ENCODE measurements around the gene IKZF1. TPM values are rescaled to one million over a fixed set of nuclear protein-coding genes. Genes with fewer than 3 reads are reported as not detected.

The IKZF1 gene
- total and polyA plus RNA-seq, 2 of the 13 experiments (the other 11 are each of a cell fraction or from before 2014, with no cell fraction given), result not detected

- CTCF ChIA-PET (ENCODE audit: low intra/inter-chr PET ratio, low total read pairs), result no interaction called here
- no peak overlapping the region for H3K9ac ChIP-seq (ENCODE audit: insufficient read depth, low read depth, low read length)
- H3K4me3 ChIP-seq (replicated peaks in 1 of 3; ENCODE audit: insufficient read depth in 1 of 3, low read depth in 2 of 3, low read length in 3 of 3), result no peak overlapping the region
- H3K4me1 ChIP-seq (ENCODE audit: insufficient read depth, low read length), result no peaks in the 10 kb centered on the region
- H3K9me3 ChIP-seq (ENCODE audit: low read length), result no peaks in the 10 kb centered on the region
- intact Hi-C loops (cut with micrococcal nuclease; ENCODE audit: unreplicated experiment), result no loop called here
- POLR2A ChIA-PET, result no interaction called here
- no peak overlapping the region for H3K27ac ChIP-seq (ENCODE audit: extremely low read length, insufficient read depth, low read length)
- no TSS peak for BruUV-seq (replicated peaks)
- in situ Hi-C loops (cut with HindIII; ENCODE audit: extremely low pct_ligation_motif_present, low pct_unique_long_range_greater_than_20kb), result no loop called here
- FAIRE-seq, result no peak
- no peaks in the 10 kb centered on the region for H3K36me3 ChIP-seq (replicated peaks in 1 of 2; ENCODE audit: control insufficient read depth in 1 of 2, insufficient read depth in 2 of 2, low read length in 2 of 2)
- H2AFZ ChIP-seq (ENCODE audit: low read length), result no peak overlapping the region
- H3K79me2 ChIP-seq (ENCODE audit: insufficient read depth, low read length), result no peaks in the 10 kb centered on the region
- H3K27me3 ChIP-seq (ENCODE audit: control insufficient read depth in 1 of 2, insufficient read depth in 2 of 2, low read length in 2 of 2), result 0 out of 5 replicates have a peak, but pooled peaks cover 0 to 2% of the 10 kb centered on the region in 2 experiments
- H4K20me1 ChIP-seq (ENCODE audit: insufficient read depth, low read length), result no peaks in the 10 kb centered on the region
- no peak overlapping the region for H3K4me2 ChIP-seq (ENCODE audit: low read depth, low read length)
- DNase-seq (ENCODE audit: low spot score), result no peak
- ATAC-seq, result no peak
- 4% methylated on average over 4 of the region's 4 CpGs for WGBS (ENCODE audit: low lambda C conversion rate)
- TF ChIP-seq ZC3H4 (CRISPR knock-in tag; IDR thresholded peaks at IDR 0.05; ENCODE audit: borderline replicate concordance) (no peak), ZMAT5 (CRISPR knock-in tag; IDR thresholded peaks at IDR 0.05; ENCODE audit: borderline replicate concordance, low read depth) (no peak), PRDM15 (CRISPR knock-in tag; IDR thresholded peaks at IDR 0.05) (no peak), ZNF841 (CRISPR knock-in tag; IDR thresholded peaks at IDR 0.05; ENCODE audit: borderline replicate concordance) (no peak), E2F5 (CRISPR knock-in tag; conservative IDR thresholded peaks at IDR 0.05) (no peak), FOXP4 (CRISPR knock-in tag; IDR thresholded peaks at IDR 0.05) (no peak), DMTF1 (CRISPR knock-in tag; IDR thresholded peaks at IDR 0.05) (no peak), ZNF431 (CRISPR knock-in tag; IDR thresholded peaks at IDR 0.05; ENCODE audit: borderline replicate concordance, low read depth) (no peak), POLR2A (IDR thresholded peaks at IDR 0.05; ENCODE audit: insufficient read depth in 1 of 2, low read depth in 2 of 2, low read length in 2 of 2) (no peak), PCBP1 (IDR thresholded peaks at IDR 0.05; ENCODE audit: borderline replicate concordance, low read depth, low read length) (no peak), RXRB (CRISPR knock-in tag; IDR thresholded peaks at IDR 0.05; ENCODE audit: borderline replicate concordance) (no peak), ZFP91 (CRISPR knock-in tag; IDR thresholded peaks at IDR 0.05; ENCODE audit: borderline replicate concordance) (no peak), ZSCAN21 (CRISPR knock-in tag; IDR thresholded peaks at IDR 0.05; ENCODE audit: borderline replicate concordance) (no peak)
Observed at GRCh38 chr7:50285269-50285668, 19.2 kb upstream of the IKZF1 start.
